GM13977 (cell line): ENCODE data around the gene SGPP2.
"Not testable (repeated sequence)": the region's sequence is repeated elsewhere in the genome, so short reads cannot be mapped to it uniquely, and the experiment has no call there.

ENCODE experiments used
- DNase-seq: peaks from one replicate; pipeline ENCODE4 v3.0.0; 2012; ENCODE audit warnings: low spot score
- in situ Hi-C: fragments of 300-500 bp; cut with MboI; formaldehyde crosslinking; loops from one replicate; pipeline ENCODE4 v1.12.0; 2022; ENCODE audit warnings: low sequenced_read_pairs, low pct_unique_long_range_greater_than_20kb, mixed read lengths, inconsistent platforms; ENCODE audit not compliant: unreplicated experiment
- TF ChIP-seq, protein P1 (sequence below): IDR thresholded peaks from 2 replicates; pipeline ENCODE4 v1.5.1; 2012; ENCODE audit warnings: mild to moderate bottlenecking, control low read depth; ENCODE audit not compliant: insufficient read depth; ENCODE audit errors: extremely low read depth, missing control alignments

SGPP2 gene

GRCh38 chr2:222434204-222434603 lies 9.9 kb downstream of the SGPP2 start:
- in situ Hi-C loops = no loop called here
- TF ChIP-seq, protein P1, sequence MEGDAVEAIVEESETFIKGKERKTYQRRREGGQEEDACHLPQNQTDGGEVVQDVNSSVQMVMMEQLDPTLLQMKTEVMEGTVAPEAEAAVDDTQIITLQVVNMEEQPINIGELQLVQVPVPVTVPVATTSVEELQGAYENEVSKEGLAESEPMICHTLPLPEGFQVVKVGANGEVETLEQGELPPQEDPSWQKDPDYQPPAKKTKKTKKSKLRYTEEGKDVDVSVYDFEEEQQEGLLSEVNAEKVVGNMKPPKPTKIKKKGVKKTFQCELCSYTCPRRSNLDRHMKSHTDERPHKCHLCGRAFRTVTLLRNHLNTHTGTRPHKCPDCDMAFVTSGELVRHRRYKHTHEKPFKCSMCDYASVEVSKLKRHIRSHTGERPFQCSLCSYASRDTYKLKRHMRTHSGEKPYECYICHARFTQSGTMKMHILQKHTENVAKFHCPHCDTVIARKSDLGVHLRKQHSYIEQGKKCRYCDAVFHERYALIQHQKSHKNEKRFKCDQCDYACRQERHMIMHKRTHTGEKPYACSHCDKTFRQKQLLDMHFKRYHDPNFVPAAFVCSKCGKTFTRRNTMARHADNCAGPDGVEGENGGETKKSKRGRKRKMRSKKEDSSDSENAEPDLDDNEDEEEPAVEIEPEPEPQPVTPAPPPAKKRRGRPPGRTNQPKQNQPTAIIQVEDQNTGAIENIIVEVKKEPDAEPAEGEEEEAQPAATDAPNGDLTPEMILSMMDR = no peak
- no peak for DNase-seq

DNA sequence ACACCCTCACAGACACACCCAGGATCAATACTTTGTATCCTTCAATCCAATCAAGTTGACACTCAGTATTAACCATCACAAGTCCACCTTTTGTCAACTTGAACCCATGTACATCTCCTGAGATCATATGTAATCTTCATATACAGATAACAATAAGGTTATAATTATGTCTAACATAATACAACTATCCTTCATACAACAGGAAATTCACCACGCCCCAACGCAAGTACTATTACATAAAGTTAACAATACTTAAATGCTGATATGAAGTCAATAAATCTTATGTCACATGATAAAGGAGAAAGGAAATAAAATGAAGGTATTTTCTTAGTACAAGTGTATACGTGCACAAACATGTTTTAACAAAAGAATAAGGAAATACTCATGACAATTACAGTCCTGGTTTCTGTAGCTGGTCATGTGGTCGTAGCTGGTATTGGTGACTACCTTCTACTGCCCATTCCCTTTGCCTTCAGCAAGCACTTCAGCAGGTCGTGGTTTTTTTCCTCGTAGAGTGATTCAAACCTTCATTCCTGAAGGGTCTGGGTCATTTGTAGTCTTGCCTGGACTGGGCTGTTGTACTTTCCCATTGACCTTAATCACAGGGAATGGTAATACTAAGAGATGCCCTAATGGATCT lies 11.2 kb downstream of the SGPP2 start:
- DNase-seq, in situ Hi-C loops: not testable (repeated sequence)

DNA sequence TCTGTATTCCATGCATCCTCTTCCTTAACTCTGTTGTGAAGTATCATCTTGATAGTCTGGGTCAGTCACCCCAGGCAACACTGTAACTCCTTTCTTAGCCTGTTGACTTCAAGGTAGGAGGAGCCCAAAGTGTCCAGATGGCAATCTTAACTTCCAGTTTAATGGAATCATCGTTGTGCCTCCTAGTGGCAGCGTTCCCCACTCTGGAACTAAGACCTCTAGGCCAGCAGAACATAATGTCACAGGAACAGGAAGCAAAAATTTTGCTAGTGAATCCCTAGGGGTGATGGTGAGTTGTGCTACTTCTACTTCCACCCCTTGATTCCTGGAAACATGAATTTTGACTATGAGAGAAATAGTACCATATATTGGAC lies 11.7 kb downstream of the SGPP2 start:
- TF ChIP-seq, protein P1 = no peak
- DNase-seq = no peak
- in situ Hi-C loops = no loop called here

- in situ Hi-C loops = no loop called here
- DNase-seq = no peak
- TF ChIP-seq, protein P1 = no peak
These were observed 15.3 kb downstream of the SGPP2 start for GRCh38 chr2:222439692-222440091.

GRCh38 chr2:222440673-222441422 lies 16.5 kb downstream of the SGPP2 start:
- in situ Hi-C loops = no loop called here
- TF ChIP-seq, protein P1 = no peak
- no peak for DNase-seq

- TF ChIP-seq, protein P1 = no peak
- no peak for DNase-seq
- in situ Hi-C loops = no loop called here
These were observed 18.3 kb downstream of the SGPP2 start for GRCh38 chr2:222442665-222443064.

DNA sequence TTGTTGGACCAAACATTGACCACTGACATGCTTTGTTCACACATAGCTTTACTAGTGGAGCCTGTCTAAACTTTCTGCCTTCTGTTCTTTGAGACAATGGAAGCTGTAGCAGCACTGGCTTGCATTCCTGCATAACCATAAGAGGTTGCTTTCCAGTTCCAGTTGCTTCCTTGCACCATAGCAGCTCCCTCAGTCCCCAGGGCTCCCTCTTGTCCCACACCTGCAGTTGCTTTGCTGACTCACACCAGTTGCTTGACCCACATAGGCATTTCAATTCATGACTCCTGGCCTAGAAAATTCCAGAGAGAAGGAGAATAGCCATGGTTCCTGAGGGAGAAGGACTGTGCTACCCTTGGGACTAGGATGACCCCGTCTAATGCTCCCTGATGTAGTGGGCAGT lies 20.9 kb downstream of the SGPP2 start:
- DNase-seq = no peak
- TF ChIP-seq, protein P1 = no peak
- in situ Hi-C loops = no loop called here
